ENCODE results near the gene USP36.
"Not testable (repeated sequence)": the region's sequence is repeated elsewhere in the genome, so short reads cannot be mapped to it uniquely, and the experiment has no call there.

USP36 gene

DNA sequence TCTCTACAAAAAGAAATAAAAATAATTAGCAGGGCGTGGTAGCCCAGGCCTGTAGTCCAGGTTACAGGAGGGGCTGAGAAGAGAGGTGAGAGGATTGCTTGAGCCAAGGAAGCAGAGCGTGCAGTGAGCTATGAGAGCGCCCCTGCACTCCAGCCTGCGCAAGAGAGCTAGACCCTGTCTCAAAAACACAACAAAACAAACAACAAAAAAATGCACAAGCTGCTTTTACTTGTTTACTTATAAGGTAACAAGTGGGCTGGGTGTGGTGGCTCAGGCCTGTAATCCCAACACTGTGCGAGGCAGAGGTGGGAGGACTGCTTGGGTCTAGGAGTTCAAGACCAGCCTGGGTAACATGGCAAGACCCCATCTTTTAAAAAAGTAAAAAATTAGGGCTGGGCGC, 60.3 kb downstream of the USP36 start:
- TF ChIP-seq, protein P1, sequence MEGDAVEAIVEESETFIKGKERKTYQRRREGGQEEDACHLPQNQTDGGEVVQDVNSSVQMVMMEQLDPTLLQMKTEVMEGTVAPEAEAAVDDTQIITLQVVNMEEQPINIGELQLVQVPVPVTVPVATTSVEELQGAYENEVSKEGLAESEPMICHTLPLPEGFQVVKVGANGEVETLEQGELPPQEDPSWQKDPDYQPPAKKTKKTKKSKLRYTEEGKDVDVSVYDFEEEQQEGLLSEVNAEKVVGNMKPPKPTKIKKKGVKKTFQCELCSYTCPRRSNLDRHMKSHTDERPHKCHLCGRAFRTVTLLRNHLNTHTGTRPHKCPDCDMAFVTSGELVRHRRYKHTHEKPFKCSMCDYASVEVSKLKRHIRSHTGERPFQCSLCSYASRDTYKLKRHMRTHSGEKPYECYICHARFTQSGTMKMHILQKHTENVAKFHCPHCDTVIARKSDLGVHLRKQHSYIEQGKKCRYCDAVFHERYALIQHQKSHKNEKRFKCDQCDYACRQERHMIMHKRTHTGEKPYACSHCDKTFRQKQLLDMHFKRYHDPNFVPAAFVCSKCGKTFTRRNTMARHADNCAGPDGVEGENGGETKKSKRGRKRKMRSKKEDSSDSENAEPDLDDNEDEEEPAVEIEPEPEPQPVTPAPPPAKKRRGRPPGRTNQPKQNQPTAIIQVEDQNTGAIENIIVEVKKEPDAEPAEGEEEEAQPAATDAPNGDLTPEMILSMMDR (IDR thresholded peaks at IDR 0.05; ENCODE audit: insufficient read depth, low read length, poor library complexity, severe bottlenecking): no peak
- no peak for DNase-seq (ENCODE audit: extremely low read depth, insufficient read length)
- H3K36me3 ChIP-seq (ENCODE audit: control insufficient read depth, insufficient read depth, low read length): no peaks in the 10 kb centered on the region; the same call in 1 of the 2 replicates
- no peaks in the 10 kb centered on the region for H3K27me3 ChIP-seq (replicated peaks; ENCODE audit: control insufficient read depth, insufficient read depth, low read length)
- H3K4me3 ChIP-seq (replicated peaks; ENCODE audit: low read depth, low read length): peak overlapping the region; percentile 94

DNA sequence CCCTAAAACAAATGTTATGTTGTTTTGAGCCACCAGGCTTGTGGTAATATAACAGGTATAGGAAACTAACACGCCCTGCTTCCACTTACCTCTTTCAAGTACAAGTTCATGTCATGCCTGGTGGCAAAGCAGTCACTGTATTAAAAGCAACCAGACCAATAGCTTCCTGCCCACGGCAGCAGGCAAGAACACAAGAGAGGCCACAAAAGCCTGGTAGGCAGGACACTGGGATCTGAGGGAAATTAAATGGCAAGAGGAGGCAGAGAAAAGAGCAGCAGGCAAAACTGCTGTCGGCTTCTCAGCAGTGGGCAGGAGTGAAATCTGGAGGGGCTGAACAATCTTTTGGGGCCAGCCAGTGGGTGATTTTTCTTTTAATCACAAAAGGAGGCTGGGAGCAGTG, 60.8 kb downstream of the USP36 start:
- peak overlapping the region; percentile 94 for H3K4me3 ChIP-seq (replicated peaks; ENCODE audit: low read depth, low read length)
- TF ChIP-seq, protein P1 (IDR thresholded peaks at IDR 0.05; ENCODE audit: insufficient read depth, low read length, poor library complexity, severe bottlenecking): no peak
- no peak for DNase-seq (ENCODE audit: extremely low read depth, insufficient read length)

DNA sequence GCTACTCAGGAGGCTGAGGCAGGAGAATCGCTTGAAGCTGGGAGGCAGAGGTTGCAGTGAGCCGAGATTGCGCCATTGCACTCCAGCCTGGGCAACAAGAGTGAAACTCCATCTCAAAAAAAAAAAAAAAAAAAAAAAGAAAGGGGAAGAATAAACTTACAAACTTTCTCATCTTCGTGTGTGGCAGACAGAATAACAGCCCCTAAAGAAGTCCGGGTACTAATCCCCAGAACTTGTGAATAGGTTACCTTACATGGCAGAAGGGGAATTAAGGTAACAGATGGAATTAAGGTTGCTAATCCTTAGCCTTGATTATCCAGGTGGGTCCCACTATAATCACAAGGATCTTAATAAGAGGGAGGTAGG, 61.3 kb downstream of the USP36 start:
- not testable (repeated sequence) for H3K36me3 ChIP-seq (ENCODE audit: control insufficient read depth, insufficient read depth, low read length); H3K27me3 ChIP-seq (replicated peaks; ENCODE audit: control insufficient read depth, insufficient read depth, low read length); DNase-seq (ENCODE audit: extremely low read depth, insufficient read length)
- peak overlapping the region; percentile 94 for H3K4me3 ChIP-seq (replicated peaks; ENCODE audit: low read depth, low read length)

More for the DNA sequence above, 60.8 kb downstream of the USP36 start:
- Histone ChIP-seq H3K27me3 (replicated peaks; ENCODE audit: control insufficient read depth, insufficient read depth, low read length) (no peaks in the 10 kb centered on the region), H3K36me3 (ENCODE audit: control insufficient read depth, insufficient read depth, low read length) (no peaks in the 10 kb centered on the region; the same call in 1 of the 2 replicates)

DNA sequence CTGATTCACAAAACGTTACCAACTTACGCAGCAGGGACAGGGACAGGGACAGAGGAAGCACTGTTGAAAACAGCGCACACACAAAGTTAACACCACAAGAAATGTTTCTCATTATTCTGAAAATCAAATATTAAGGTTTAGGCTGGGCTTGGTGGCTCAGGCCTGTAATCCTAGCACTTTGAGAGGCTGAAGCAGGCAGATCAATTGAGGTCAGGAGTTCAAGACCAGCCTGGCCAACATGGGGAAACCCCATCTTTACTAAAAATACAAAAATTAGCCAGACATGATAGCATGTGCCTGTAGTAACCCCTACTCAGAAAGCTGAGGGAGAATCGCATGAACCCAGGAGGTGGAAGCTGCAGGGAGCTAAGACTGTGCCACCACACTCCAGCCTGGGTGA, 62.7 kb downstream of the USP36 start:
- TF ChIP-seq, protein P1 (IDR thresholded peaks at IDR 0.05; ENCODE audit: insufficient read depth, low read length, poor library complexity, severe bottlenecking): no peak

DNA sequence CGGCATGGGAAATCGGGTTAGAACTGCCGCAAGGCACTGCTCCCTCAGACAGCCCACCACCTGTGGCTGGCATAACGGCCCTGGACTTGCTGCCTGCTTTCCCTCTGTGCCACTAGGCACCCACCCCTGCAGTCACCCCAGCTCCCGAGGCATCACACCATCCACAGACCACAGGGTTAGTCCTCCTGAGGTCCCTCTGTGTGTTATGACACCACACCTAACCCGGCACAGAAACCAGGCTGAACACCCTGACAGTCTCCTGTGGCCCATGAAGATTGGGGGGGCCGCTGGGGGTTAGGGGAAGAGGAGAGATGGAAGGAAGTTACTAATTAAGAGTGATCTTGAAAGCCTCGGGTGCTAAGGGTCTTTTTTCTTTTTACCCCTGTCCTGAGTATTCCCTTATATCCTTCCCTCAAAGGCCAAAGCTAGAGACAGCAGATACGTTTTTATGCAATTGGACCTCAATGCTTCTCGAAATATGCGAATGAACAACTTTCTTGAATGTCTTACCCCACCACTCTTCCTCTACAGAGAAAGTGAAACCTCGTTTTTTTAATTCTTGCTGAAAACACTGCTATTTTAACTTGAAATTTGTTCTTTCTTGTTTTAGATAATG, 65.5 kb downstream of the USP36 start:
- TF ChIP-seq, protein P1 (IDR thresholded peaks at IDR 0.05; ENCODE audit: insufficient read depth, low read length, poor library complexity, severe bottlenecking): no peak
- Histone ChIP-seq H3K36me3 (ENCODE audit: control insufficient read depth, insufficient read depth, low read length) (no peaks in the 10 kb centered on the region; the same call in 1 of the 2 replicates), H3K4me3 (replicated peaks; ENCODE audit: low read depth, low read length) (peak overlapping the region; percentile 66), H3K27me3 (replicated peaks; ENCODE audit: control insufficient read depth, insufficient read depth, low read length) (no peaks in the 10 kb centered on the region)
- peak; percentile 79 for DNase-seq (ENCODE audit: extremely low read depth, insufficient read length)

More for the DNA sequence above, 62.7 kb downstream of the USP36 start:
- no peak overlapping the region; the same call in 1 of the 2 replicates for H3K4me3 ChIP-seq (replicated peaks; ENCODE audit: low read depth, low read length)
- DNase-seq (ENCODE audit: extremely low read depth, insufficient read length): no peak
- H3K36me3 ChIP-seq (ENCODE audit: control insufficient read depth, insufficient read depth, low read length): no peaks in the 10 kb centered on the region; the same call in 1 of the 2 replicates
- no peaks in the 10 kb centered on the region for H3K27me3 ChIP-seq (replicated peaks; ENCODE audit: control insufficient read depth, insufficient read depth, low read length)

DNA sequence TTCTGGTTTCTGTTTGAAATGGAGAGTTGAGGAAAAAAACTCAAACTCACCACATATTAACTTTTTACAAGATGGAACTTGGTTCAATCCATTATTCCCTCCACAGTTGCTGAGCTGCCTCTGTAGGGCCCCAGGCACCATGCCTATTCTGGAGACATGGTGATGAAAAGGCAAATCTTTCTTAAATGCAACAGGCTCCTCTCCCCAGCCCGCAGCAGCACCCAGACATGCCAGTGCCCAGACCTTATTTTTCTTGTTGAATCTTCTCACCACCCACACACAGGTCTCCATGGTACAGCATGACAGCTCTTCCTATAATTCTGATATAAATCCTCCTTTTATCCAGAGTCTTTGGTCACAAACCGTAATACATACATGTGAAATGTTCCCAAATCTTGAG, 66.2 kb downstream of the USP36 start:
- Histone ChIP-seq H3K27me3 (replicated peaks; ENCODE audit: control insufficient read depth, insufficient read depth, low read length) (no peaks in the 10 kb centered on the region), H3K36me3 (ENCODE audit: control insufficient read depth, insufficient read depth, low read length) (no peaks in the 10 kb centered on the region; the same call in 1 of the 2 replicates), H3K4me3 (replicated peaks; ENCODE audit: low read depth, low read length) (peak overlapping the region; percentile 66)
- DNase-seq (ENCODE audit: extremely low read depth, insufficient read length): no peak
- TF ChIP-seq, protein P1 (IDR thresholded peaks at IDR 0.05; ENCODE audit: insufficient read depth, low read length, poor library complexity, severe bottlenecking): no peak

All from GM06990 (cell line).